CD14-positive monocyte (primary cell): Measurements from ENCODE around the gene KCTD20. TPM values are rescaled to one million over a fixed set of nuclear protein-coding genes. Genes with fewer than 3 reads are reported as not detected.

Source experiments
- DNase-seq, 3 donors: peaks; one replicate each; pipeline ENCODE4 v3.0.0-alpha.2; 2011 to 2022
- H2AFZ ChIP-seq: 2 replicates; pipeline ENCODE4 v1.6.0; 2012; ENCODE audit warnings: mild to moderate bottlenecking, low read depth, low read length, inconsistent platforms; ENCODE audit not compliant: insufficient read depth, poor library complexity, severe bottlenecking
- H3K27ac ChIP-seq, 2 donors: 1 replicate in 1 of 2; 2 replicates in 1 of 2; pipeline ENCODE4 v1.5.1; 2012 to 2013; ENCODE audit warnings: low read length in 2 of 2, control low read depth in 1 of 2, inconsistent platforms in 1 of 2, low read depth in 1 of 2, mild to moderate bottlenecking in 1 of 2
- H3K27me3 ChIP-seq, 2 donors: one replicate each; pipeline versions ENCODE4 v1.6.0 to v1.6.1; 2011 to 2013; ENCODE audit warnings: low read length in 2 of 2; ENCODE audit not compliant: control insufficient read depth in 2 of 2, insufficient read depth in 2 of 2
- H3K36me3 ChIP-seq, 2 donors: replicated peaks in 1 of 2; 1 replicate in 1 of 2; 2 replicates in 1 of 2; pipeline versions ENCODE4 v1.5.1 to v1.6.1; 2012 to 2013; ENCODE audit warnings: low read length in 2 of 2, control low read depth in 1 of 2, inconsistent platforms in 1 of 2, mild to moderate bottlenecking in 1 of 2; ENCODE audit not compliant: insufficient read depth in 2 of 2, control insufficient read depth in 1 of 2
- H3K4me1 ChIP-seq, 2 donors: 1 replicate in 1 of 2; 2 replicates in 1 of 2; pipeline versions ENCODE4 v1.5.1 to v1.6.1; 2012 to 2013; ENCODE audit warnings: low read length in 2 of 2, control low read depth in 1 of 2, inconsistent platforms in 1 of 2, mild to moderate bottlenecking in 1 of 2, moderate library complexity in 1 of 2; ENCODE audit not compliant: insufficient read depth in 2 of 2, control insufficient read depth in 1 of 2
- H3K4me2 ChIP-seq: replicated peaks from 2 replicates; pipeline ENCODE3; 2012; ENCODE audit warnings: low read length, moderate library complexity, mild to moderate bottlenecking; ENCODE audit not compliant: poor library complexity, severe bottlenecking; ENCODE audit errors: extremely low read depth
- H3K4me3 ChIP-seq, 3 experiments: fragments of 200-600 bp in 1 of 3; sonication (generic) in 1 of 3; replicated peaks in 1 of 3; 1 replicate in 2 of 3; 2 replicates in 1 of 3; pipeline ENCODE4 v1.5.1; 2011 to 2013; ENCODE audit warnings: low read length in 3 of 3, mild to moderate bottlenecking in 3 of 3, control low read depth in 2 of 3, low read depth in 2 of 3, inconsistent platforms in 1 of 3, moderate library complexity in 1 of 3
- H3K79me2 ChIP-seq: 2 replicates; pipeline ENCODE4 v1.6.0; 2012; ENCODE audit warnings: mild to moderate bottlenecking, control low read depth, inconsistent platforms, low read length, moderate library complexity; ENCODE audit not compliant: insufficient read depth
- H3K9ac ChIP-seq: 2 replicates; pipeline ENCODE4 v1.6.0; 2017; ENCODE audit warnings: low read length, mild to moderate bottlenecking; ENCODE audit not compliant: insufficient read depth, poor library complexity, severe bottlenecking
- H3K9me3 ChIP-seq, 2 donors: replicated peaks in 1 of 2; 1 replicate in 1 of 2; 2 replicates in 1 of 2; pipeline versions ENCODE4 v1.5.1 to v1.6.1; 2012 to 2013; ENCODE audit warnings: low read length in 2 of 2, control low read depth in 1 of 2; ENCODE audit not compliant: control insufficient read depth in 1 of 2, insufficient read depth in 1 of 2
- H4K20me1 ChIP-seq: 2 replicates; pipeline ENCODE4 v1.6.0; 2012; ENCODE audit warnings: mild to moderate bottlenecking, low read length, control low read depth, moderate library complexity; ENCODE audit not compliant: insufficient read depth
- H3K27ac Mint-ChIP-seq, 7 donors: one replicate each; pipeline ENCODE4 v1.8.0; 2020; ENCODE audit warnings: mild to moderate bottlenecking in 7 of 7, mixed read lengths in 7 of 7, moderate library complexity in 6 of 7, inconsistent platforms in 2 of 7
- H3K27me3 Mint-ChIP-seq, 3 donors: one replicate each; pipeline ENCODE4 v1.8.0; 2021 to 2022; ENCODE audit warnings: low read depth in 3 of 3, mild to moderate bottlenecking in 3 of 3, mixed read lengths in 3 of 3, moderate library complexity in 3 of 3, inconsistent platforms in 1 of 3
- H3K36me3 Mint-ChIP-seq, 2 donors: one replicate each; pipeline ENCODE4 v1.8.0; 2020; ENCODE audit warnings: mixed read lengths in 2 of 2, inconsistent platforms in 1 of 2, mild to moderate bottlenecking in 1 of 2
- H3K4me1 Mint-ChIP-seq: one replicate; pipeline ENCODE4 v1.8.0; 2020; ENCODE audit warnings: mild to moderate bottlenecking, mixed read lengths
- H3K4me3 Mint-ChIP-seq, 2 donors: one replicate each; pipeline ENCODE4 v1.8.0; 2020; ENCODE audit warnings: mild to moderate bottlenecking in 2 of 2, mixed read lengths in 2 of 2, moderate library complexity in 1 of 2
- H3K9me3 Mint-ChIP-seq, 7 donors: one replicate each; pipeline ENCODE4 v1.8.0; 2020 to 2022; ENCODE audit warnings: mixed read lengths in 7 of 7, mild to moderate bottlenecking in 6 of 7, moderate library complexity in 6 of 7, inconsistent platforms in 2 of 7
- WGBS: methylation state at CpG from one replicate; pipeline ENCODE4 v1.1.5; 2013; ENCODE audit warnings: missing lambda C conversion rate; ENCODE audit not compliant: insufficient coverage; 5-methylcytosine and 5-hydroxymethylcytosine counted together
- intact Hi-C, 2 donors: fragments of 100-400 bp; cut with micrococcal nuclease; formaldehyde crosslinking; loops; one replicate each; pipeline versions ENCODE4 v1.15.0 to v1.15.1; 2023
- polyA plus RNA-seq, 3 donors: library from polyadenylated mRNA; depleted of rRNA in 1 of 3; unstranded in 2 of 3; stranded (reverse) in 1 of 3; fragments of 300-500 nt in 2 of 3; fragments of >200 nt in 1 of 3; fragmentation: Illumina TruSeq in 2 of 3; gene quantifications; 1 replicate in 2 of 3; 2 replicates in 1 of 3; pipeline ENCODE4 v1.2.3, GENCODE V29; 2012 to 2021
- TF ChIP-seq, protein P1 (sequence below): fragments of 200-600 bp; IDR thresholded peaks from one replicate; pipeline ENCODE4 v1.8.0; 2022; ENCODE audit warnings: antibody characterized with exemption, mild to moderate bottlenecking

KCTD20 gene
- polyA plus RNA-seq, 3 donors, result 23.7 to 79.7 (median 73.9) TPM

DNA sequence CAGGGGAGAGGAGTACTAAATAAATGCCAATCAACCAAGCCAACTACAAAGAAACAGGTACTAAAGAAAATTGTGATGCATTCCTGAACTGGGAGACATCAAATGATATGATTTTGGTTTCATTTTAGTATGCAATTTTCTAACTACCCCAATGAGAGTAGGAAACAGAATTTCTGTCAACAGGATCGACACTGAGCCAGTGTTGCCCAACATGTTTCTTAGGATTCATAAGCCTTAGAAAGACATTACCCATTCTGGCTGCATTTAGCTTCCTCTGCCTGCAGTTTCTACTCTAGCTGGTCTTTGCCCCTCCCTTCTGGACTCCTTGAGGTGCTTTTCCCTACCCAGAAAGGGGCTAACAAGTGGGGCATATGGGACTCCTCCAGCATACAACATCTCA lies 49.8 kb downstream of the KCTD20 start:
- Histone ChIP-seq H3K9ac (peak overlapping the region; percentile 11), H4K20me1 (peaks cover 18% of the 10 kb centered on the region), H3K4me1 (peaks cover 45 to 48% of the 10 kb centered on the region in 2 donors), H3K27ac (peak overlapping the region; percentile 88 to 90), H3K4me3 (peak overlapping the region in 2 of 3 experiments; percentile 3 to 65), H3K36me3 (peaks cover 46 to 66% of the 10 kb centered on the region in 2 donors), H3K9me3 (no peaks in the 10 kb centered on the region), H3K4me2 (peak overlapping the region; percentile 77), H3K79me2 (peaks cover 42% of the 10 kb centered on the region), H2AFZ (peak overlapping the region; percentile 1), H3K27me3 (no peaks in the 10 kb centered on the region)
- Mint-ChIP-seq H3K36me3 (peaks cover 63 to 69% of the 10 kb centered on the region in 2 donors), H3K4me3 (peak overlapping the region; percentile 52 to 72), H3K9me3 (peaks cover 0 to 4% (median 0%) of the 10 kb centered on the region in 7 donors), H3K27ac (peak overlapping the region; percentile 87 to 97 (median 95)), H3K27me3 (peaks cover 0 to 3% (median 0%) of the 10 kb centered on the region in 3 donors), H3K4me1 (peaks cover 48% of the 10 kb centered on the region)
- intact Hi-C loops, result loop anchor here in 1 of 2 donors (5.0 kb wide), 2 partner anchors 50 to 70 kb away; partner anchors contain the start of genes KCTD20 and PXT1
- TF ChIP-seq, protein P1, sequence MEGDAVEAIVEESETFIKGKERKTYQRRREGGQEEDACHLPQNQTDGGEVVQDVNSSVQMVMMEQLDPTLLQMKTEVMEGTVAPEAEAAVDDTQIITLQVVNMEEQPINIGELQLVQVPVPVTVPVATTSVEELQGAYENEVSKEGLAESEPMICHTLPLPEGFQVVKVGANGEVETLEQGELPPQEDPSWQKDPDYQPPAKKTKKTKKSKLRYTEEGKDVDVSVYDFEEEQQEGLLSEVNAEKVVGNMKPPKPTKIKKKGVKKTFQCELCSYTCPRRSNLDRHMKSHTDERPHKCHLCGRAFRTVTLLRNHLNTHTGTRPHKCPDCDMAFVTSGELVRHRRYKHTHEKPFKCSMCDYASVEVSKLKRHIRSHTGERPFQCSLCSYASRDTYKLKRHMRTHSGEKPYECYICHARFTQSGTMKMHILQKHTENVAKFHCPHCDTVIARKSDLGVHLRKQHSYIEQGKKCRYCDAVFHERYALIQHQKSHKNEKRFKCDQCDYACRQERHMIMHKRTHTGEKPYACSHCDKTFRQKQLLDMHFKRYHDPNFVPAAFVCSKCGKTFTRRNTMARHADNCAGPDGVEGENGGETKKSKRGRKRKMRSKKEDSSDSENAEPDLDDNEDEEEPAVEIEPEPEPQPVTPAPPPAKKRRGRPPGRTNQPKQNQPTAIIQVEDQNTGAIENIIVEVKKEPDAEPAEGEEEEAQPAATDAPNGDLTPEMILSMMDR, result no peak
- no CpG with 5 or more reads among the region's 1 CpG for WGBS
- peak; percentile 44 to 81 (median 52) for DNase-seq

DNA sequence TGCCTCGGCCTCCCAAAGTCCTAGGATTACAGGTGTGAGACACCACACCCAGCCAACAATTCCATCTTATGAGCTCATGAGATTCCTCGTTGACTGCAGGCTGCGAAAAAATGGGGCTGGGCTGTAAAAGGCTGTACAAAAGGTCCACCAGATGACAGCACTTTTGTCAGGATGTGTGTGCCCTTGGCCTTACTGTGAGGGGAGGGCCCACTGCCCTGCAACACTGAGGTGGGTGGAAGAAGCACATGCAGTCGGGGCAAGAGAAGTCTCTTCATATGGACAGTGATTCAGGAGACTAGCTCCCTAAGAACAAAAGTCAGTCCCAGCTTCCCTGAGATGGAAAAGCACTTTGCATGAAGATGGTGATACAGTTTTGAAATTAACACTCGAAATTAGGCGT lies 50.5 kb downstream of the KCTD20 start:
- peaks cover 45 to 48% of the 10 kb centered on the region in 2 donors for H3K4me1 ChIP-seq

More for the DNA sequence above, 50.5 kb downstream of the KCTD20 start:
- H3K27me3 ChIP-seq, result no peaks in the 10 kb centered on the region
- H3K4me3 ChIP-seq, result peak overlapping the region in 1 of 3 experiments; percentile 65
- H3K79me2 ChIP-seq, result peaks cover 46% of the 10 kb centered on the region
- DNase-seq, result no peak
- peaks cover 49 to 66% of the 10 kb centered on the region in 2 donors for H3K36me3 ChIP-seq
- H2AFZ ChIP-seq, result peak overlapping the region; percentile 19
- H3K9me3 ChIP-seq, result no peaks in the 10 kb centered on the region
- Mint-ChIP-seq H3K4me1 (peaks cover 48% of the 10 kb centered on the region), H3K27ac (peak overlapping the region; percentile 87 to 97 (median 95)), H3K27me3 (peaks cover 0 to 3% (median 0%) of the 10 kb centered on the region in 3 donors), H3K4me3 (peak overlapping the region; percentile 37 to 64), H3K36me3 (peaks cover 65 to 70% of the 10 kb centered on the region in 2 donors), H3K9me3 (peaks cover 0 to 4% (median 0%) of the 10 kb centered on the region in 7 donors)
- no peak overlapping the region for H3K9ac ChIP-seq
- peak overlapping the region; percentile 77 for H3K4me2 ChIP-seq
- intact Hi-C loops, result loop anchor here in 1 of 2 donors (5.0 kb wide), 2 partner anchors 51 to 71 kb away; partner anchors contain the start of genes KCTD20 and PXT1
- TF ChIP-seq, protein P1, result no peak
- peaks cover 23% of the 10 kb centered on the region for H4K20me1 ChIP-seq
- H3K27ac ChIP-seq, result peak overlapping the region; percentile 88 to 90
- WGBS, result 63% methylated on average over 3 of the region's 6 CpGs
